H9 (cell line): Measurements from ENCODE around the gene ZNF544. TPM values are rescaled to one million over a fixed set of nuclear protein-coding genes. Genes with fewer than 3 reads are reported as not detected.

Experiments used
- DNase-seq: peaks from one replicate; pipeline ENCODE4 v3.0.0-alpha.2; 2017
- H2AFZ ChIP-seq: one replicate; pipeline ENCODE4 v1.6.1; 2013; ENCODE audit warnings: mild to moderate bottlenecking, low read length, control low read depth, moderate library complexity
- H2AK5ac ChIP-seq: 2 replicates; pipeline ENCODE4 v1.6.1; 2013; ENCODE audit warnings: low read length, control low read depth, mixed read lengths; ENCODE audit not compliant: insufficient read length
- H2BK120ac ChIP-seq: one replicate; pipeline ENCODE4 v1.6.1; 2013; ENCODE audit warnings: low read depth, mild to moderate bottlenecking, low read length, control low read depth, inconsistent platforms; ENCODE audit not compliant: poor library complexity, severe bottlenecking
- H2BK12ac ChIP-seq: 2 replicates; pipeline ENCODE4 v1.6.1; 2013; ENCODE audit warnings: low read length, control low read depth, mixed read lengths, low read depth; ENCODE audit not compliant: insufficient read length
- H2BK15ac ChIP-seq: 2 replicates; pipeline ENCODE4 v1.6.1; 2013; ENCODE audit warnings: low read depth, low read length, control low read depth
- H2BK20ac ChIP-seq: one replicate; pipeline ENCODE4 v1.6.1; 2013; ENCODE audit warnings: low read depth, mild to moderate bottlenecking, low read length, control low read depth, inconsistent platforms; ENCODE audit not compliant: poor library complexity, severe bottlenecking
- H2BK5ac ChIP-seq: 2 replicates; pipeline ENCODE4 v1.6.1; 2013; ENCODE audit warnings: low read length, control low read depth, mixed read lengths; ENCODE audit not compliant: insufficient read length
- H3K14ac ChIP-seq: 2 replicates; pipeline ENCODE4 v1.6.1; 2013; ENCODE audit warnings: low read length, control low read depth; ENCODE audit not compliant: insufficient read depth
- H3K18ac ChIP-seq: 2 replicates; pipeline ENCODE4 v1.6.1; 2013; ENCODE audit warnings: low read depth, mild to moderate bottlenecking, mixed read lengths, low read length, control low read depth; ENCODE audit not compliant: insufficient read length
- H3K23ac ChIP-seq: 2 replicates; pipeline ENCODE4 v1.6.1; 2013; ENCODE audit warnings: low read length, control low read depth, mixed read lengths, low read depth; ENCODE audit not compliant: insufficient read length
- H3K23me2 ChIP-seq: 2 replicates; pipeline ENCODE4 v1.6.1; 2013; ENCODE audit warnings: low read depth, mild to moderate bottlenecking, mixed read lengths, low read length, control low read depth; ENCODE audit not compliant: insufficient read length, poor library complexity, severe bottlenecking
- H3K27ac ChIP-seq: 2 replicates; pipeline ENCODE4 v1.5.1; 2013; ENCODE audit warnings: low read length, control low read depth, mixed read lengths, low read depth; ENCODE audit not compliant: insufficient read length
- H3K27me3 ChIP-seq: 2 replicates; pipeline ENCODE4 v1.6.1; 2013; ENCODE audit warnings: low read length, control low read depth, inconsistent platforms; ENCODE audit not compliant: insufficient read depth
- H3K4ac ChIP-seq: 2 replicates; pipeline ENCODE4 v1.6.1; 2013; ENCODE audit warnings: low read depth, mild to moderate bottlenecking, control low read depth, inconsistent platforms, low read length, moderate library complexity
- H3K4me1 ChIP-seq: 2 replicates; pipeline ENCODE4 v1.6.1; 2013; ENCODE audit warnings: low read length, control low read depth, inconsistent platforms; ENCODE audit not compliant: insufficient read depth
- H3K4me2 ChIP-seq: 2 replicates; pipeline ENCODE4 v1.6.1; 2013; ENCODE audit warnings: low read length, control low read depth, mixed read lengths; ENCODE audit not compliant: insufficient read length, insufficient read depth
- H3K56ac ChIP-seq: 2 replicates; pipeline ENCODE4 v1.6.1; 2013; ENCODE audit warnings: low read depth, mild to moderate bottlenecking, mixed read lengths, low read length, control low read depth; ENCODE audit not compliant: insufficient read length
- H3K79me1 ChIP-seq: 2 replicates; pipeline ENCODE4 v1.6.1; 2013; ENCODE audit warnings: low read depth, mild to moderate bottlenecking, moderate library complexity, low read length, control low read depth, inconsistent platforms; ENCODE audit not compliant: insufficient read depth, poor library complexity, severe bottlenecking
- H3K79me2 ChIP-seq: 2 replicates; pipeline ENCODE4 v1.6.1; 2013; ENCODE audit warnings: low read length, control low read depth, inconsistent platforms; ENCODE audit not compliant: insufficient read depth
- H3K9ac ChIP-seq: 2 replicates; pipeline ENCODE4 v1.6.1; 2013; ENCODE audit warnings: low read length, control low read depth, mixed read lengths; ENCODE audit not compliant: insufficient read length; ENCODE audit errors: extremely low read depth
- H3K9me3 ChIP-seq: one replicate; pipeline ENCODE4 v1.6.1; 2013; ENCODE audit warnings: low read depth, low read length, inconsistent platforms; ENCODE audit not compliant: control insufficient read depth
- H3T11ph ChIP-seq: one replicate; pipeline ENCODE4 v1.6.1; 2013; ENCODE audit warnings: mild to moderate bottlenecking, low read length, control low read depth, inconsistent platforms
- H4K20me1 ChIP-seq: one replicate; pipeline ENCODE4 v1.6.1; 2013; ENCODE audit not compliant: control insufficient read depth, insufficient read length, insufficient read depth
- H4K5ac ChIP-seq: 2 replicates; pipeline ENCODE4 v1.6.1; 2013; ENCODE audit warnings: low read depth, mild to moderate bottlenecking, mixed read lengths, low read length, control low read depth; ENCODE audit not compliant: insufficient read length
- H4K8ac ChIP-seq: replicated peaks from 2 replicates; pipeline ENCODE4 v1.6.1; 2013; ENCODE audit warnings: low read length, control low read depth, mixed read lengths, low read depth; ENCODE audit not compliant: insufficient read length
- H4K91ac ChIP-seq: 2 replicates; pipeline ENCODE4 v1.6.1; 2013; ENCODE audit warnings: low read depth, mild to moderate bottlenecking, moderate library complexity, mixed read lengths, low read length, control low read depth; ENCODE audit not compliant: insufficient read length
- H3K27ac Mint-ChIP-seq, 3 experiments: 2 replicates in 2 of 3; 3 replicates in 1 of 3; pipeline ENCODE4 v1.8.0; 2020 to 2021; ENCODE audit warnings: mixed read lengths in 3 of 3, mild to moderate bottlenecking in 1 of 3, moderate library complexity in 1 of 3
- H3K27me3 Mint-ChIP-seq: 2 replicates; pipeline ENCODE4 v1.8.0; 2021; ENCODE audit warnings: low read depth, mild to moderate bottlenecking, moderate library complexity, mixed read lengths
- H3K36me3 Mint-ChIP-seq, 3 experiments: 2 replicates in 2 of 3; 3 replicates in 1 of 3; pipeline ENCODE4 v1.8.0; 2020 to 2021; ENCODE audit warnings: low read depth in 3 of 3, mixed read lengths in 3 of 3; ENCODE audit not compliant: insufficient read depth in 1 of 3
- H3K4me1 Mint-ChIP-seq, 2 experiments: 2 replicates each; pipeline ENCODE4 v1.8.0; 2020; ENCODE audit warnings: mixed read lengths in 2 of 2
- H3K4me3 Mint-ChIP-seq, 2 experiments: 2 replicates in 1 of 2; 3 replicates in 1 of 2; pipeline ENCODE4 v1.8.0; 2020 to 2021; ENCODE audit warnings: mild to moderate bottlenecking in 2 of 2, mixed read lengths in 2 of 2, moderate library complexity in 1 of 2
- H3K9me3 Mint-ChIP-seq, 2 experiments: 2 replicates in 1 of 2; 3 replicates in 1 of 2; pipeline ENCODE4 v1.8.0; 2020; ENCODE audit warnings: mild to moderate bottlenecking in 2 of 2, mixed read lengths in 2 of 2, moderate library complexity in 1 of 2
- CTCF ChIP-seq: fragments of 200-600 bp; sonication (generic); conservative IDR thresholded peaks from 3 replicates; pipeline ENCODE4 v1.8.0; 2021; ENCODE audit warnings: antibody characterized with exemption, mild to moderate bottlenecking
- WGBS: extraction: QIAGEN DNeasy Blood & Tissue Kit; methylation state at CpG from one replicate; pipeline ENCODE4 v1.1.7; 2013; ENCODE audit warnings: missing lambda C conversion rate, low lambda C conversion rate, mixed read lengths; ENCODE audit not compliant: insufficient read length; ENCODE audit errors: extremely low coverage; 5-methylcytosine and 5-hydroxymethylcytosine counted together
- total RNA-seq: library from RNA; stranded (reverse); gene quantifications from 2 replicates; pipeline ENCODE4 v1.2.1, GENCODE V29; 2021

ZNF544 gene
- total RNA-seq, 1 experiment from 2014 or later: 97.2 TPM

- Mint-ChIP-seq H3K36me3 (peaks cover 95 to 97% (median 96%) of the 10 kb centered on the region in 3 experiments), H3K9me3 (peaks cover 99 to 100% of the 10 kb centered on the region in 2 experiments), H3K4me3 (no peak overlapping the region), H3K27ac (no peak overlapping the region), H3K27me3 (peaks cover 40% of the 10 kb centered on the region), H3K4me1 (no peaks in the 10 kb centered on the region)
- H2BK5ac ChIP-seq: no peak overlapping the region
- H4K5ac ChIP-seq: no peak overlapping the region
- DNase-seq: no peak
- H2BK20ac ChIP-seq: no peak overlapping the region
- H3T11ph ChIP-seq: no peak overlapping the region
- no peaks in the 10 kb centered on the region for H3K79me2 ChIP-seq
- no peaks in the 10 kb centered on the region for H3K23me2 ChIP-seq
- TF ChIP-seq CTCF: no peak
- no peak overlapping the region for H3K14ac ChIP-seq
- H2AFZ ChIP-seq: no peak overlapping the region
- H4K8ac ChIP-seq: no peak overlapping the region
- no peak overlapping the region for H3K27ac ChIP-seq
- no peak overlapping the region for H3K4ac ChIP-seq
- H3K23ac ChIP-seq: no peak overlapping the region
- no peak overlapping the region for H3K9ac ChIP-seq
- H2BK120ac ChIP-seq: no peak overlapping the region
- no peak overlapping the region for H4K91ac ChIP-seq
- H3K79me1 ChIP-seq: no peaks in the 10 kb centered on the region
- WGBS: no CpG with 5 or more reads among the region's 19 CpGs
- H2BK12ac ChIP-seq: no peak overlapping the region
- H3K18ac ChIP-seq: no peak overlapping the region
- peaks cover 97% of the 10 kb centered on the region for H3K9me3 ChIP-seq
- H3K4me2 ChIP-seq: no peak overlapping the region
- H2BK15ac ChIP-seq: no peak overlapping the region
- no peak overlapping the region for H3K56ac ChIP-seq
- H2AK5ac ChIP-seq: no peak overlapping the region
- H3K4me1 ChIP-seq: no peaks in the 10 kb centered on the region
- H4K20me1 ChIP-seq: no peaks in the 10 kb centered on the region
- no peaks in the 10 kb centered on the region for H3K27me3 ChIP-seq
These were observed 33.5 kb downstream of the ZNF544 start for GRCh38 chr19:58261968-58262921.
